ENCODE data around the gene WASF1. TPM values are rescaled to one million over a fixed set of nuclear protein-coding genes. Genes with fewer than 3 reads are reported as not detected.

WASF1 gene
- total RNA-seq, 1 experiment from 2014 or later, result 7.3 TPM

DNA sequence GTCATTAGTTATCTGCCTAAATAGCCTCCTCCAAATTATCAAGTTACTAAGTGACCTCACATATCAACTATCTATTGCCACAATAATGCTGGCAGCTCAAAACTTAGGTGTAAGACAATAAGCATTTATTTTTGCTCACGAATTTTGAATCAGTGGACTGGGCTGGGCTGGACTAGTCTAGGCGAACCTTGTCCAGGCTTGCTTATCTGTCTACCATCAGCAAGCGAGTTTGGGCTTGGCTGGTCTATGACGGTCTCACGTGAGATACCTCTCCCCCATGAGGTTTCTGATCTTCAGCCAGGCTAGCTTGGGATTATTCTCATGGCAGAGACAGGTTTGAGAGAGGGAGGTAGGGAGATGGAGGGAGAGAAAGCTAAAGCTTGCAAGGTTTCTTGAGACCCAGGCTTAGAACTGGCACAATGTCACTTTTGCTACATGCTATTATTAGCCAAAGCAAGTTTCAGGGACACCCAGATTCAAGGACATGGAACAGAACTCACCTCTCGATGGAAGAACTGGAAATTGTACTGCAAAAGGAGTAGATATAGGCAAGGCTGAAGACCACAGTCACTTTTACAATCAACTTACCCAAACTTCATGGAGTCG lies 80.9 kb downstream of the WASF1 start:
- intact Hi-C loops (cut with micrococcal nuclease; ENCODE audit: unreplicated experiment), result no loop called here
- H3K4me1 ChIP-seq, result no peaks in the 10 kb centered on the region
- no peaks in the 10 kb centered on the region for H3K9me3 Mint-ChIP-seq (ENCODE audit: unreplicated experiment)
- no peak for DNase-seq
- H3K36me3 Mint-ChIP-seq (ENCODE audit: insufficient read depth, unreplicated experiment), result no peaks in the 10 kb centered on the region
- no peaks in the 10 kb centered on the region for H3K9me3 ChIP-seq
- CTCF ChIA-PET, result no interaction called here
- H3K36me3 ChIP-seq (ENCODE audit: control insufficient read depth, insufficient read depth, low read length), result no peaks in the 10 kb centered on the region
- H3K27ac Mint-ChIP-seq (ENCODE audit: unreplicated experiment), result no peak overlapping the region
- H3K4me3 Mint-ChIP-seq (ENCODE audit: unreplicated experiment), result no peak overlapping the region
- BruUV-seq (replicated peaks), result no TSS peak
- TF ChIP-seq, protein P1, sequence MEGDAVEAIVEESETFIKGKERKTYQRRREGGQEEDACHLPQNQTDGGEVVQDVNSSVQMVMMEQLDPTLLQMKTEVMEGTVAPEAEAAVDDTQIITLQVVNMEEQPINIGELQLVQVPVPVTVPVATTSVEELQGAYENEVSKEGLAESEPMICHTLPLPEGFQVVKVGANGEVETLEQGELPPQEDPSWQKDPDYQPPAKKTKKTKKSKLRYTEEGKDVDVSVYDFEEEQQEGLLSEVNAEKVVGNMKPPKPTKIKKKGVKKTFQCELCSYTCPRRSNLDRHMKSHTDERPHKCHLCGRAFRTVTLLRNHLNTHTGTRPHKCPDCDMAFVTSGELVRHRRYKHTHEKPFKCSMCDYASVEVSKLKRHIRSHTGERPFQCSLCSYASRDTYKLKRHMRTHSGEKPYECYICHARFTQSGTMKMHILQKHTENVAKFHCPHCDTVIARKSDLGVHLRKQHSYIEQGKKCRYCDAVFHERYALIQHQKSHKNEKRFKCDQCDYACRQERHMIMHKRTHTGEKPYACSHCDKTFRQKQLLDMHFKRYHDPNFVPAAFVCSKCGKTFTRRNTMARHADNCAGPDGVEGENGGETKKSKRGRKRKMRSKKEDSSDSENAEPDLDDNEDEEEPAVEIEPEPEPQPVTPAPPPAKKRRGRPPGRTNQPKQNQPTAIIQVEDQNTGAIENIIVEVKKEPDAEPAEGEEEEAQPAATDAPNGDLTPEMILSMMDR (IDR thresholded peaks at IDR 0.05; ENCODE audit: insufficient read depth in 1 of 2, low read depth in 1 of 2, low read length in 1 of 2, severe bottlenecking in 1 of 2, unreplicated experiment in 1 of 2), result no peak
- H3K4me3 ChIP-seq (ENCODE audit: low read depth, low read length), result no peak overlapping the region
- H3K27me3 ChIP-seq (replicated peaks; ENCODE audit: control insufficient read depth, insufficient read depth, low read length), result no peaks in the 10 kb centered on the region
- H3K27me3 Mint-ChIP-seq (ENCODE audit: insufficient read depth, unreplicated experiment), result peaks cover 4% of the 10 kb centered on the region
- H3K4me1 Mint-ChIP-seq (ENCODE audit: low read depth, unreplicated experiment), result peaks cover 6% of the 10 kb centered on the region
- POLR2A ChIA-PET, result no interaction called here

DNA sequence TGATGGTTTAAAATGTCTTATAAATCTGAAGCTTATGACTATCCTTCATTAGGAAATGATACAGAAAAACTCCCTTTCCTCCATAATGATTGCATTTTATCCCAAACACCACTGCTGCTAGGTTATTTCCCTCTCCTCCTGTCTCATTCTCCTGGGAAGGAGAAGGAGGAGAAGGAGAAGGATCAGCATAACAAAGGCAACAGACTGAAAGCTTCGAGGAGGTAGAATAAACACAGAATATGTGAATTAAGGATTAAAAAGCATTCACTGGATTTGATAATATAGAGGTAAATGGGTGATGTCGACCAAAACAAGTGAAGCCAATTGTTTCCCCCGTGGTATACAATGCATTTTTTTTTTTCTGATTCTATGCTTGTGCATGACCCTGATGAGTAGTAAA lies 82.0 kb downstream of the WASF1 start:
- peaks cover 4% of the 10 kb centered on the region for H3K27me3 Mint-ChIP-seq (ENCODE audit: insufficient read depth, unreplicated experiment)
- H3K9me3 Mint-ChIP-seq (ENCODE audit: unreplicated experiment), result no peaks in the 10 kb centered on the region
- no peaks in the 10 kb centered on the region for H3K36me3 Mint-ChIP-seq (ENCODE audit: insufficient read depth, unreplicated experiment)
- intact Hi-C loops (cut with micrococcal nuclease; ENCODE audit: unreplicated experiment), result no loop called here
- Histone ChIP-seq H3K4me3 (ENCODE audit: low read depth, low read length) (no peak overlapping the region), H3K36me3 (ENCODE audit: control insufficient read depth, insufficient read depth, low read length) (no peaks in the 10 kb centered on the region), H3K27me3 (replicated peaks; ENCODE audit: control insufficient read depth, insufficient read depth, low read length) (no peaks in the 10 kb centered on the region), H3K9me3 (no peaks in the 10 kb centered on the region), H3K4me1 (no peaks in the 10 kb centered on the region)
- no peak for DNase-seq
- no peak overlapping the region for H3K4me3 Mint-ChIP-seq (ENCODE audit: unreplicated experiment)
- no TSS peak for BruUV-seq (replicated peaks)
- CTCF ChIA-PET, result no interaction called here
- POLR2A ChIA-PET, result no interaction called here
- peaks cover 6% of the 10 kb centered on the region for H3K4me1 Mint-ChIP-seq (ENCODE audit: low read depth, unreplicated experiment)
- no peak overlapping the region for H3K27ac Mint-ChIP-seq (ENCODE audit: unreplicated experiment)
- TF ChIP-seq, protein P1 (IDR thresholded peaks at IDR 0.05; ENCODE audit: insufficient read depth in 1 of 2, low read depth in 1 of 2, low read length in 1 of 2, severe bottlenecking in 1 of 2, unreplicated experiment in 1 of 2), result no peak

DNA sequence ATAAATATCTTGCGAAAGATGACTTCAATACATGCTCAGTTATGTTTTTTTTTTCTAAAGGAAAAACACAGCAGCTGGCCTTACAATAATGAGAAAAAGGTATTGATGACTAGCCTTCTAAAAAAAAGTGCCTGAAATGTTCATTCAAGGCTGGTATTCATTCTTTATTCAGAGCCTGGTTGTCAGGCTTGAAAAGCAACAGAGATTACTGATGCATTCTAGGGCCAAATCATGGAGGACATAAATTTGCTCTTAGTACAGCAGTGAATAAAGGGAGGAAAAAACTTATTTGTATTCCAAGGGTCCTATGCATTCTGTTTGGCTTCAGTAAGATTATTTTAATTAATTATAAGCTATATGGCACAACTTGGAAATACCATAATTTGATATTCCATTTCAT lies 83.5 kb downstream of the WASF1 start:
- Histone ChIP-seq H3K4me3 (ENCODE audit: low read depth, low read length) (no peak overlapping the region), H3K36me3 (ENCODE audit: control insufficient read depth, insufficient read depth, low read length) (no peaks in the 10 kb centered on the region), H3K4me1 (no peaks in the 10 kb centered on the region), H3K9me3 (no peaks in the 10 kb centered on the region), H3K27me3 (replicated peaks; ENCODE audit: control insufficient read depth, insufficient read depth, low read length) (no peaks in the 10 kb centered on the region)
- intact Hi-C loops (cut with micrococcal nuclease; ENCODE audit: unreplicated experiment), result no loop called here
- TF ChIP-seq, protein P1 (IDR thresholded peaks at IDR 0.05; ENCODE audit: insufficient read depth in 1 of 2, low read depth in 1 of 2, low read length in 1 of 2, severe bottlenecking in 1 of 2, unreplicated experiment in 1 of 2), result no peak
- H3K36me3 Mint-ChIP-seq (ENCODE audit: insufficient read depth, unreplicated experiment), result no peaks in the 10 kb centered on the region
- no peak overlapping the region for H3K27ac Mint-ChIP-seq (ENCODE audit: unreplicated experiment)
- CTCF ChIA-PET, result no interaction called here
- peaks cover 6% of the 10 kb centered on the region for H3K4me1 Mint-ChIP-seq (ENCODE audit: low read depth, unreplicated experiment)
- POLR2A ChIA-PET, result no interaction called here
- no TSS peak for BruUV-seq (replicated peaks)
- no peak overlapping the region for H3K4me3 Mint-ChIP-seq (ENCODE audit: unreplicated experiment)
- H3K27me3 Mint-ChIP-seq (ENCODE audit: insufficient read depth, unreplicated experiment), result peaks cover 4% of the 10 kb centered on the region
- no peak for DNase-seq
- H3K9me3 Mint-ChIP-seq (ENCODE audit: unreplicated experiment), result no peaks in the 10 kb centered on the region
